ENCODE results near the gene ZSCAN9.

ZSCAN9 gene

GRCh38 chr6:28266563-28266961, 41.5 kb downstream of the ZSCAN9 start:
- no peak for DNase-seq (ENCODE audit: low read depth in 1 of 2, low spot score in 1 of 2)

DNA sequence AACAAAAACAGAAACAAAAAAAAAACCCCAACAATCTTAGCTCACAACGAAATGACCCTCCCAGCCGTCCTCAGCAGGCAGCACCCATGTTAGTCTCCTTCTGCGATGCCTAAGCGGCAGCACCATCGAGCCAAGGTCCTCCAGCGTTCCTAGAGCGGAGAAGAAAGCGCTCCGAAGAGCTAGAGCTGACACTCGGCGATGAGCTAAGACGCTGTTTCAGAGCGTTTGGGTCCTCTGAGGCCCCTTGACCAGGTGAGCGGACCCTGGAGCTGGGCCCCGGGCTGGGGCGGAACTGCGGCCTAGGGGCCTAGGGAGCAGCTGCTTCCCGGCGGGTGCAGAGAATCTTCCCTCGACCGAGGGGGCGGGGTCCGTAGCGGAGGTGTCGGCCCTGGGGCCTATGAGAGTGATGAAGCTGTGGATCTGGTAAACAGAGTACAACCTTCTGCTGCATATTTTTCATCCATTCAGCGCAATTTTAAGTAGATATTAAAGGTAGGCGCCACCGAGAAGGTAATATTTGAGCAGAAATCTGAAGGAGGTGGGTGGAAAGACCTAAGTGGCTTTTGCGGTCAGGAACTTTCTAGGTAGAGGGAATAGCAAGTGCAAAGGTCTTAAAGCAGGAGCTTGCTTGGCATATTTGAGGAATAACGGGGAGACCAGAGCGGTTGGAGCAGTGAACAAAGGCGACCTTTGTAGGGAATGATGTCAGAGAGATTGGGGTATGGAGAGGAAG, 42.1 kb downstream of the ZSCAN9 start, which contains the start of gene ZSCAN26:
Gene ZSCAN26, plus strand, starts transcription at position 182 of the 733 bp plus-strand sequence. CDS start 4,777 bp downstream, outside the sequence.
- peak; percentile 62 to 76 for DNase-seq (ENCODE audit: low read depth in 1 of 2, low spot score in 1 of 2)

GRCh38 chr6:28267695-28268059, 42.6 kb downstream of the ZSCAN9 start:
- no peak for DNase-seq (ENCODE audit: low read depth in 1 of 2, low spot score in 1 of 2)

GRCh38 chr6:28269492-28269891, 44.4 kb downstream of the ZSCAN9 start:
- DNase-seq (ENCODE audit: low read depth in 1 of 2, low spot score in 1 of 2) = no peak

DNA sequence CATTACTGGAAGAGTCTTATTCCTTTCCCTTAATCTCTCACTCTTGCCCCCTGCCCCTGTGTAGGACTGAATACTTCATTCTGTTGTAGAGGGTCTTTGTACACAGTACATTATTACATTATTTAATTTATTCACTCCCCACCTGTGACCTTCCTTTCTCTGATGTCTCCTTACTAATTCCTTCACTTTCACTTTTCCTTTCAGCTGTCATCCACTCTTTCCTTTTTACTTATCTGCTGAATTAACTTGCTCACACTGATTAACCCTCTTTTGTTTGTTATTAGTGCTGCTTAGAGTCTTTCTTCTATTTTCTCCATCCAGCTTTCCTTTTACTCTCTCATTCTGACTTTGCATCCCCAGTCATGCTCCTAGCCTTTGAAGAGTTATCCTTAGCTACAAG, 49.8 kb downstream of the ZSCAN9 start:
- no peak for DNase-seq (ENCODE audit: low read depth in 1 of 2, low spot score in 1 of 2)

DNA sequence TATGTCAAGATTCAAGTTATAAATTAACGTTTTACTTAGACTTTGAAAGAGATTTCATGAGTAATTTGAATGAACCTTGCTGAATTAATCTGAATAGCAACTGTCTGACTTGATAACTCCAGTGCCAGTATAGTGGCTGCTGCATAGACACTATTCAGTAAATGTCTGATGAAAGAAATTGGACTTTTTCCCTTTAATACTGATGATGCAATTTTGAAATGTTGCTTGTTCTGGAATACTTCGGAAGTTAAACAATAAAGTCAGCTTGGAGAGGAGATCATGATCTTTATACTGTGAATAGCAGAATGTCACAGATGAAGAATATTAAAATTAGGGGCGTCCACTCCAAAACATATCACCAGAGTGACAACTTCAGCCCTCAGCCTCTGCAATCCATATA, 52.7 kb downstream of the ZSCAN9 start:
- DNase-seq (ENCODE audit: low read depth in 1 of 2, low spot score in 1 of 2) = no peak

DNA sequence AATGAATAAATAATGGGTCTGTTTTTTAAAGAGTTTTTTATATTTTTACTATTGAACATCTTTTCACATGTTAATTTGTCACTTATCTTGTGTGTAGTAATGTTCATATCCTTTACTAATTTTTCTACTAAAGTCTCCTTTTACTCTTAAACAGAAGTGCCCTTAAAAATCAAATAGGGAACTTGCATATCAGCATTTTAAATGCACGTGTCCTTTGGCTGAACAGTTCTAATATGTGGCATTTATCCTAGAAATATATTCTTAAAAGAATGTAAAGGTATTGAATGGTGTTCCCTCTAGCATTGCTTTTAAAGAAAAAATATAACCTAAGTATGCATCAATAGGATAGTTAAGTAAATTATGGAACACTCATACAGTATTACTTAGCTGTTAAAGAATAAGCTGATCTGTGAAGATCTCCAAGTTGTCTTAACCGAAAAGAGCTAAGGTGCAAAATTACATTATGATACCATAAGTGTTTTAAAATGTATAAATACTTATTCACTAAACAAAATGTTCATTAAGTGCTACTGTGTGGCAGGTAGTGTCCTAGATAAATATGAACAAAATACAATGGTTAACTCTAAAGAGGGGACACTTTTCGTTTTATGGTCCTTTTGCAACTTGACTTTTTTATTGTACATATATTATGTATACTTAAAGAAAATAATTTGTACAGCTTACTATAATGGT, 55.7 kb downstream of the ZSCAN9 start:
- DNase-seq (ENCODE audit: low read depth in 1 of 2, low spot score in 1 of 2) = no peak

DNA sequence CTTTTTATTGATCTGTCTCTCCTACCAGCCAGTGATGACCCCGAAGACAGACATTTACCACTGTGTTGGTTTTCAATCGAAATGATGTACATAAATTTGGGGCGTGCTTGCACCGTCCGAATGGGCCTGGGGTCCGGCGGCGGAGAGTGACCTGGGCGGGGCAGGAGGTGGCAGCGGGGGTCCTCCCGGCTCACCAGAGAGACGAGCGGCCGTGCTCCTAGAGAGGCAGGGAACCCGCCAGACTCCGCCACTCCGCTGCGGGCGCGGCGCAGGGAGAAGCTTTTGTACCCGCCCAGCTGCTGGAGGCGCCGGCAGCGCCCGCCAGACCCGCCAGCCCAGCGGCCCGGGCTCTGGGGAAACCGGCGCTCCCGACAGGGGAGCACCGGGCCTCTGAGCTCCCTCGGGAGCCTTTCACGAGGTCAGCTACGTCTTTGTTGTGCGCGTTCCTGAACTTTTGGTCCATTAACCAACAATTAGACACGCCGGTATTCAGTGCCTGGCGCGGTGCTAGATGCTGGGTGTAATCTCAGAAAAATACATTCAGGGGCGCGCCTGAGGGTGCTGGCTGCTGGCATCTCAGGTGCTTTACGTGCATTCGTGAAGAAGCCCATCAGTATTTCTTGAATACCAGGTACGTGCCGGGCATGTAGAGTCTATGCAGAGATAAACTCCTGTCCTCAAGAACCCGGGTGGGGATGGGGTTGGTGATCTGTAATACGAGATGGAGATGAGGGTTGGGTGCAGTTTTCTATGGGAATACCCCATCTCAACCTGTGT, 56.4 kb downstream of the ZSCAN9 start, which contains the start of gene PGBD1:
Gene PGBD1, plus strand, starts transcription at position 285 of the 777 bp plus-strand sequence. CDS start 2,242 bp downstream, outside the sequence.
- peak in 1 of 2 donors; percentile 6 for DNase-seq (ENCODE audit: low read depth in 1 of 2, low spot score in 1 of 2)

GRCh38 chr6:28282926-28283325, 57.9 kb downstream of the ZSCAN9 start:
- no peak for DNase-seq (ENCODE audit: low read depth in 1 of 2, low spot score in 1 of 2)
